ENCODE results near the gene C4orf50. TPM values are rescaled to one million over a fixed set of nuclear protein-coding genes. Genes with fewer than 3 reads are reported as not detected.
A peak's percentile ranks its signal among the peaks of the same experiment; 100 is the strongest.

The C4orf50 gene
- total and polyA plus RNA-seq, 4 donors, result under 0.01 to 0.17 TPM; not detected in 2

GRCh38 chr4:5998333-5998936 is 19.8 kb downstream of the C4orf50 start:
- 3% methylated on average over 9 of the region's 9 CpGs for WGBS
- TF ChIP-seq GABPA (IDR thresholded peaks at IDR 0.05 in 1 of 2, conservative IDR thresholded peaks at IDR 0.05 in 1 of 2) (no peak), TAF1 (conservative IDR thresholded peaks at IDR 0.05) (no peak), HNF4A (conservative IDR thresholded peaks at IDR 0.05) (peak in 1 of 2 donors; percentile 18), NR2F2 (IDR thresholded peaks at IDR 0.05) (no peak), FOXA1 (IDR thresholded peaks at IDR 0.05) (no peak), MAX (IDR thresholded peaks at IDR 0.05) (no peak), YY1 (IDR thresholded peaks at IDR 0.05) (no peak), EGR1 (IDR thresholded peaks at IDR 0.05; ENCODE audit: low read depth in 2 of 2) (no peak), RAD21 (IDR thresholded peaks at IDR 0.05) (peak; percentile 90 to 92), JUND (IDR thresholded peaks at IDR 0.05) (no peak)
- TF ChIP-seq, protein P1, sequence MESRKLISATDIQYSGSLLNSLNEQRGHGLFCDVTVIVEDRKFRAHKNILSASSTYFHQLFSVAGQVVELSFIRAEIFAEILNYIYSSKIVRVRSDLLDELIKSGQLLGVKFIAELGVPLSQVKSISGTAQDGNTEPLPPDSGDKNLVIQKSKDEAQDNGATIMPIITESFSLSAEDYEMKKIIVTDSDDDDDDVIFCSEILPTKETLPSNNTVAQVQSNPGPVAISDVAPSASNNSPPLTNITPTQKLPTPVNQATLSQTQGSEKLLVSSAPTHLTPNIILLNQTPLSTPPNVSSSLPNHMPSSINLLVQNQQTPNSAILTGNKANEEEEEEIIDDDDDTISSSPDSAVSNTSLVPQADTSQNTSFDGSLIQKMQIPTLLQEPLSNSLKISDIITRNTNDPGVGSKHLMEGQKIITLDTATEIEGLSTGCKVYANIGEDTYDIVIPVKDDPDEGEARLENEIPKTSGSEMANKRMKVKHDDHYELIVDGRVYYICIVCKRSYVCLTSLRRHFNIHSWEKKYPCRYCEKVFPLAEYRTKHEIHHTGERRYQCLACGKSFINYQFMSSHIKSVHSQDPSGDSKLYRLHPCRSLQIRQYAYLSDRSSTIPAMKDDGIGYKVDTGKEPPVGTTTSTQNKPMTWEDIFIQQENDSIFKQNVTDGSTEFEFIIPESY (IDR thresholded peaks at IDR 0.05), result no peak
- TF ChIP-seq, protein P2, sequence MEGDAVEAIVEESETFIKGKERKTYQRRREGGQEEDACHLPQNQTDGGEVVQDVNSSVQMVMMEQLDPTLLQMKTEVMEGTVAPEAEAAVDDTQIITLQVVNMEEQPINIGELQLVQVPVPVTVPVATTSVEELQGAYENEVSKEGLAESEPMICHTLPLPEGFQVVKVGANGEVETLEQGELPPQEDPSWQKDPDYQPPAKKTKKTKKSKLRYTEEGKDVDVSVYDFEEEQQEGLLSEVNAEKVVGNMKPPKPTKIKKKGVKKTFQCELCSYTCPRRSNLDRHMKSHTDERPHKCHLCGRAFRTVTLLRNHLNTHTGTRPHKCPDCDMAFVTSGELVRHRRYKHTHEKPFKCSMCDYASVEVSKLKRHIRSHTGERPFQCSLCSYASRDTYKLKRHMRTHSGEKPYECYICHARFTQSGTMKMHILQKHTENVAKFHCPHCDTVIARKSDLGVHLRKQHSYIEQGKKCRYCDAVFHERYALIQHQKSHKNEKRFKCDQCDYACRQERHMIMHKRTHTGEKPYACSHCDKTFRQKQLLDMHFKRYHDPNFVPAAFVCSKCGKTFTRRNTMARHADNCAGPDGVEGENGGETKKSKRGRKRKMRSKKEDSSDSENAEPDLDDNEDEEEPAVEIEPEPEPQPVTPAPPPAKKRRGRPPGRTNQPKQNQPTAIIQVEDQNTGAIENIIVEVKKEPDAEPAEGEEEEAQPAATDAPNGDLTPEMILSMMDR (IDR thresholded peaks at IDR 0.05; ENCODE audit: low read depth, low read length, missing input control), result peak; percentile 88
- H3K4me1 ChIP-seq (ENCODE audit: control insufficient read depth in 4 of 4, insufficient read depth in 4 of 4, low read length in 3 of 4), result no peaks in the 10 kb centered on the region
- no peaks in the 10 kb centered on the region for H3K27me3 ChIP-seq (ENCODE audit: control insufficient read depth in 4 of 4, insufficient read depth in 4 of 4, low read length in 3 of 4)
- peak; percentile 61 for DNase-seq (ENCODE audit: low spot score)
- no peak overlapping the region for H3K9ac ChIP-seq (ENCODE audit: low read depth in 1 of 2, low read length in 2 of 2)
- no peaks in the 10 kb centered on the region for H3K36me3 ChIP-seq (ENCODE audit: control insufficient read depth in 4 of 4, insufficient read depth in 3 of 4, low read depth in 1 of 4, low read length in 3 of 4)
- H3K27ac ChIP-seq (ENCODE audit: low read depth in 1 of 2, low read length in 2 of 2), result no peak overlapping the region
- no peaks in the 10 kb centered on the region for H3K9me3 ChIP-seq (ENCODE audit: control insufficient read depth in 4 of 4, low read length in 3 of 4)
- H3K4me3 ChIP-seq (ENCODE audit: low read depth in 1 of 3, low read length in 3 of 3), result no peak overlapping the region

GRCh38 chr4:5996641-5997040 is 21.6 kb downstream of the C4orf50 start:
- TF ChIP-seq ATF3 (IDR thresholded peaks at IDR 0.05) (no peak), YY1 (IDR thresholded peaks at IDR 0.05) (no peak), RAD21 (IDR thresholded peaks at IDR 0.05) (no peak), EGR1 (IDR thresholded peaks at IDR 0.05; ENCODE audit: low read depth in 2 of 2) (no peak), GABPA (IDR thresholded peaks at IDR 0.05 in 1 of 2, conservative IDR thresholded peaks at IDR 0.05 in 1 of 2) (no peak), FOXA1 (IDR thresholded peaks at IDR 0.05) (no peak), NR2F2 (IDR thresholded peaks at IDR 0.05) (no peak), SP1 (IDR thresholded peaks at IDR 0.05) (no peak), HNF4G (IDR thresholded peaks at IDR 0.05) (no peak), FOXA2 (IDR thresholded peaks at IDR 0.05) (no peak), TAF1 (conservative IDR thresholded peaks at IDR 0.05) (no peak), JUND (IDR thresholded peaks at IDR 0.05) (no peak), HNF4A (conservative IDR thresholded peaks at IDR 0.05) (no peak), MAX (IDR thresholded peaks at IDR 0.05) (no peak), RXRA (IDR thresholded peaks at IDR 0.05) (no peak)
- TF ChIP-seq, protein P3, sequence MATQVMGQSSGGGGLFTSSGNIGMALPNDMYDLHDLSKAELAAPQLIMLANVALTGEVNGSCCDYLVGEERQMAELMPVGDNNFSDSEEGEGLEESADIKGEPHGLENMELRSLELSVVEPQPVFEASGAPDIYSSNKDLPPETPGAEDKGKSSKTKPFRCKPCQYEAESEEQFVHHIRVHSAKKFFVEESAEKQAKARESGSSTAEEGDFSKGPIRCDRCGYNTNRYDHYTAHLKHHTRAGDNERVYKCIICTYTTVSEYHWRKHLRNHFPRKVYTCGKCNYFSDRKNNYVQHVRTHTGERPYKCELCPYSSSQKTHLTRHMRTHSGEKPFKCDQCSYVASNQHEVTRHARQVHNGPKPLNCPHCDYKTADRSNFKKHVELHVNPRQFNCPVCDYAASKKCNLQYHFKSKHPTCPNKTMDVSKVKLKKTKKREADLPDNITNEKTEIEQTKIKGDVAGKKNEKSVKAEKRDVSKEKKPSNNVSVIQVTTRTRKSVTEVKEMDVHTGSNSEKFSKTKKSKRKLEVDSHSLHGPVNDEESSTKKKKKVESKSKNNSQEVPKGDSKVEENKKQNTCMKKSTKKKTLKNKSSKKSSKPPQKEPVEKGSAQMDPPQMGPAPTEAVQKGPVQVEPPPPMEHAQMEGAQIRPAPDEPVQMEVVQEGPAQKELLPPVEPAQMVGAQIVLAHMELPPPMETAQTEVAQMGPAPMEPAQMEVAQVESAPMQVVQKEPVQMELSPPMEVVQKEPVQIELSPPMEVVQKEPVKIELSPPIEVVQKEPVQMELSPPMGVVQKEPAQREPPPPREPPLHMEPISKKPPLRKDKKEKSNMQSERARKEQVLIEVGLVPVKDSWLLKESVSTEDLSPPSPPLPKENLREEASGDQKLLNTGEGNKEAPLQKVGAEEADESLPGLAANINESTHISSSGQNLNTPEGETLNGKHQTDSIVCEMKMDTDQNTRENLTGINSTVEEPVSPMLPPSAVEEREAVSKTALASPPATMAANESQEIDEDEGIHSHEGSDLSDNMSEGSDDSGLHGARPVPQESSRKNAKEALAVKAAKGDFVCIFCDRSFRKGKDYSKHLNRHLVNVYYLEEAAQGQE (IDR thresholded peaks at IDR 0.05), result no peak
- TF ChIP-seq, protein P1 (IDR thresholded peaks at IDR 0.05), result no peak
- TF ChIP-seq, protein P2 (IDR thresholded peaks at IDR 0.05; ENCODE audit: low read depth, low read length, missing input control), result no peak
- no peaks in the 10 kb centered on the region for H3K36me3 ChIP-seq (ENCODE audit: control insufficient read depth in 4 of 4, insufficient read depth in 3 of 4, low read depth in 1 of 4, low read length in 3 of 4)
- H3K9ac ChIP-seq (ENCODE audit: low read depth in 1 of 2, low read length in 2 of 2), result no peak overlapping the region
- H3K4me3 ChIP-seq (ENCODE audit: low read depth in 1 of 3, low read length in 3 of 3), result no peak overlapping the region
- no peak for DNase-seq (ENCODE audit: low spot score)
- H3K27ac ChIP-seq (ENCODE audit: low read depth in 1 of 2, low read length in 2 of 2), result no peak overlapping the region
- H3K4me1 ChIP-seq (ENCODE audit: control insufficient read depth in 4 of 4, insufficient read depth in 4 of 4, low read length in 3 of 4), result no peaks in the 10 kb centered on the region
- WGBS, result 56% methylated on average over 4 of the region's 4 CpGs
- no peaks in the 10 kb centered on the region for H3K27me3 ChIP-seq (ENCODE audit: control insufficient read depth in 4 of 4, insufficient read depth in 4 of 4, low read length in 3 of 4)
- H3K9me3 ChIP-seq (ENCODE audit: control insufficient read depth in 4 of 4, low read length in 3 of 4), result no peaks in the 10 kb centered on the region
